Measurements from ENCODE around the gene MTAP. TPM values are rescaled to one million over a fixed set of nuclear protein-coding genes. Genes with fewer than 3 reads are reported as not detected.

Gene MTAP
- total RNA-seq, 2 experiments from 2014 or later: 59.6 to 77.0 TPM

DNA sequence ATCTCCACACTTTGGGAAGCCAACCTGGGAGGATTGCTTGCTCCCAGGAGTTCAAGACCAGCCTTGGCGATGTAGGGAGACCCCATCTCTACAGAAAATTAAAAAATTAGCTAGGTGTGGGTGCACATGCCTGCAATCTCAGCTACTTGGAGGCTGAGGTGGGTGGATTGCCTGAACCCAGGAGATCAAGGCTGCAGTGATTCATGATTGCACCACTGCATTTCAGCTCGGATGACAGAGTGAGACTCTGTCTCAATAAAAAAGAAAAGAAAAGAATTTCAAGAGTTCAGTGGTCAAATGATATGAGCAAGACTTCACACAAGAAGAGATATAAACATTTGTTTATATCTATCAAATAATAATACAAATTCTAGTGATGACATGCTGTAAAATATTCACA lies 23.0 kb upstream of the MTAP start:
- intact Hi-C loops (cut with DNase I, micrococcal nuclease): no loop called here
- POLR2A ChIA-PET: no interaction called here
- ATAC-seq (peak; percentile 44), DNase-seq (peak; percentile 9)
- Mint-ChIP-seq H3K4me3 (no peak overlapping the region), H3K4me1 (peaks cover 3% of the 10 kb centered on the region), H3K27me3 (no peaks in the 10 kb centered on the region), H3K36me3 (ENCODE audit: low read depth) (no peaks in the 10 kb centered on the region), H3K27ac (no peak overlapping the region), H3K9me3 (ENCODE audit: low read depth) (no peaks in the 10 kb centered on the region)
- CTCF ChIA-PET: interaction anchor here (0.6 to 2.2 kb wide), 3 partner anchors 7 to 71 kb away, joined by 3 to 10 read pairs (median 5); no protein-coding TSS in a partner anchor

DNA sequence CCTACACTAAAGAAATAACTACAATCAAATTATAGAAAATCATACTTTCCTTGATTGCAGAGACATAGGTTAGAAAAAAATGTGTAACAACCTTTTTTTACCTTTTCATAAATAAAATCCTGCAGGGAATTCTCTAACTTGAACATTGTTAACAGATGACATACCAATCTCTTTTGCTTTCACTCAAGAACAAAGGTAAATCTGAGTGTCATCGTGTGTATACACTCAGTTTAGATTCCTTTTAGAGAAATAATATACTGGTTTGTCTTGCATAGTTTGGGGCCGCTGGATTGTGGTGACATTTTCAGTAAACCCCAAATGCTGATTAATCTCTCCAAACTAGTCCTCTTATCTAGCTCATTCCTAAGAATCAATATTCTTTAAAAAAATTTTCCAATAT lies 20.8 kb upstream of the MTAP start:
- CTCF ChIA-PET: interaction anchor here (0.7 to 2.2 kb wide), 2 partner anchors 9 to 73 kb away, joined by 4 to 10 read pairs; no protein-coding TSS in a partner anchor
- intact Hi-C loops (cut with DNase I, micrococcal nuclease): loop anchor here in 1 of 2 experiments (10.0 kb wide), 1 partner anchor 227 kb away; no protein-coding TSS in a partner anchor
- Mint-ChIP-seq H3K27me3 (no peaks in the 10 kb centered on the region), H3K27ac (no peak overlapping the region), H3K4me1 (peaks cover 3% of the 10 kb centered on the region), H3K4me3 (no peak overlapping the region), H3K9me3 (ENCODE audit: low read depth) (no peaks in the 10 kb centered on the region), H3K36me3 (ENCODE audit: low read depth) (no peaks in the 10 kb centered on the region)
- DNase-seq (no peak), ATAC-seq (no peak)
- POLR2A ChIA-PET: no interaction called here

DNA sequence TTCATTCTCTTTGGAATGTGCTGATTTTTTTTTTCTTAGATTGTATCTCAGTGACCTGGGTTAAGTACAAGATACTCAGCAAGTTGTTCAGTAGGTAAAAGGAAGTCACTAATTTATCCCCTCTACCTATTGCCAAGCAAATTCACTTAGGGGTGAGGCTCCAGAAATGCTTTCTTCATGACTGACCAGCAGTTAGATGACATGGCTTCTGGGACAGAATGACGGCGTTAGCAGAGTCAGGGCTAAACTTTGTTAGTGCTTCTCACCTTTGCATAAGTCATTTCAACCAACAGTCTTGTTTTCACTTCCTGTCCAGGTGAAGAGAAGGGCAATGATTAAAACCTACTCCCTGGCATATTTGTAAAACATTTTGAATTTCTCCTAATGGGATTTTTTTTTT lies 20.2 kb upstream of the MTAP start:
- intact Hi-C loops (cut with DNase I, micrococcal nuclease): loop anchor here in 1 of 2 experiments (10.0 kb wide), 1 partner anchor 227 kb away; no protein-coding TSS in a partner anchor
- ATAC-seq: no peak
- Mint-ChIP-seq H3K4me3 (no peak overlapping the region), H3K9me3 (ENCODE audit: low read depth) (no peaks in the 10 kb centered on the region), H3K36me3 (ENCODE audit: low read depth) (no peaks in the 10 kb centered on the region), H3K27ac (no peak overlapping the region), H3K4me1 (peaks cover 3% of the 10 kb centered on the region), H3K27me3 (no peaks in the 10 kb centered on the region)
- CTCF ChIA-PET: interaction anchor here (2.3 kb wide), 1 partner anchor 316 kb away, joined by 7 read pairs; no protein-coding TSS in a partner anchor
- POLR2A ChIA-PET: no interaction called here
- DNase-seq: no peak

DNA sequence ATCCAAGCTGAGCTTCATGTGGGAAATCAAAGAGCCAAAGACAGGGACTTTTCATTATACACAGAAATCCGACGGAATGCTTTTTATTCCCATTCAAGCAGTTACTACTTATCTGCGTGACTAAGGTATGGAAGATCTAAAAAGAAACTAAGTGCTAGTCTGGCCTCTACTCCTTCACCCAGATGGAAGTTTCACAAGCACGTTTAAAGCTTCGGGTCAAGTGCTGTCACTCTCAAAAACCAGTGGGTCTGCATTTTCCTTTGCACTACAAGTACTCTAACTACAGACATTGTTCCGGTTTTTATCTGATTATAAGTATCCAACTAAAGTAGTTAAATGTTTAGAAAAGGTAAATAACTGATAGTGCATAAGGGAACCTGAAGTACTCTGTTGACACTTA lies 13.7 kb upstream of the MTAP start:
- Mint-ChIP-seq H3K27me3 (peaks cover 9% of the 10 kb centered on the region), H3K27ac (no peak overlapping the region), H3K4me1 (peaks cover 5% of the 10 kb centered on the region), H3K36me3 (ENCODE audit: low read depth) (no peaks in the 10 kb centered on the region), H3K4me3 (no peak overlapping the region), H3K9me3 (ENCODE audit: low read depth) (no peaks in the 10 kb centered on the region)
- ChIA-PET CTCF (interaction anchor here (0.6 to 3.6 kb wide), 24 partner anchors 8 to 594 kb away, joined by 3 to 40 read pairs (median 4); no protein-coding TSS in a partner anchor), POLR2A (no interaction called here)
- no peak for ATAC-seq
- no peak for DNase-seq
- intact Hi-C loops (cut with DNase I, micrococcal nuclease): loop anchor here (1.0 to 10.0 kb wide), 15 partner anchors 79 to 596 kb away; no protein-coding TSS in a partner anchor

DNA sequence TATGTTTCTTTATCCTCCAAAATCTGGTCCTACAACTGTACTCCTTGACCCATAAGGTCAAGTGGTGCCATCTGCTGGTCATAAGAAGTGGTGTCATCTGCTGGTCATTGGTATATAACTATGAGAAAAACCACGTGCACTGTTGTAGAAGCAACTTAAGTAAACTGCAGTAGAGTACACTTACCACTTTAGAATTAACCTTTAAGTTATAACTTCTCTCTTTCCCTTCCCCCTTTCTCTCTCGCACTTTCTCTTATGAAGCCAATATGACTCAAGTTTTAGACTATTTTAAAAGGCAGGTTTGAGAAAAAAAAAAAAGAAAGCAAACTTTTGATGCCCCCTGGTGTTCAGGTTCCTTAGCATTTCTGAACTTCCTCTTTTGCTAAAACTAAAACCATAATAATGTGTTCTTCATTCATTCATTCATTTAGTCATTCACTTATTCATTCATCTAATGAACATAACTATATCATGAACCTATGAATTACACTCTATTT lies 12.8 kb upstream of the MTAP start:
- Mint-ChIP-seq H3K4me1 (peaks cover 5% of the 10 kb centered on the region), H3K36me3 (ENCODE audit: low read depth) (no peaks in the 10 kb centered on the region), H3K27ac (peak overlapping the region; percentile 77), H3K9me3 (ENCODE audit: low read depth) (no peaks in the 10 kb centered on the region), H3K4me3 (peak overlapping the region; percentile 60), H3K27me3 (peaks cover 9% of the 10 kb centered on the region)
- intact Hi-C loops (cut with DNase I, micrococcal nuclease): loop anchor here (1.0 to 10.0 kb wide), 15 partner anchors 80 to 597 kb away; no protein-coding TSS in a partner anchor
- peak; percentile 67 for DNase-seq
- CTCF ChIA-PET: interaction anchor here (1.1 to 3.6 kb wide), 13 partner anchors 8 to 467 kb away, joined by 3 to 40 read pairs (median 6); no protein-coding TSS in a partner anchor
- ATAC-seq: peak; percentile 99
- POLR2A ChIA-PET: no interaction called here

DNA sequence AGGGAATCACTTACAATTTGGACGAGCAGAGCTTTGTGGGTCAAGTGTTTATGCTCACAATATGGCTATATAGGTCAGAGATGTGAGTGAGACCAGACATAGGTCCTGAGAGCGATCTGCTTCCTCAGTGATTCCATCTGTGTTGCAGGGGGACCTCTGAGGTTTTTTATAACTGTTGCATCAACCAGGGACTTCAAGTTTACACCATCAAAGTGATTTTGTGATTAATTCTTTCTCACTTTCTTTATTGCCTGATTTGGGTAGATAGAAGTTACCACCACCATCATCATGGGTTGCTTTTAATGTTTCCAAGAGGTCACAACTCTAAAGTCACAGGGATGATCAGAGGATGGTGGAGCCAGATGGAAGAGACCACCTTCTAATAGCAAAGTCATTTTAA lies 7.0 kb upstream of the MTAP start:
- ChIA-PET CTCF (interaction anchor here (0.5 to 1.6 kb wide), 4 partner anchors 17 to 469 kb away, joined by 3 to 4 read pairs (median 3); no protein-coding TSS in a partner anchor), POLR2A (no interaction called here)
- H3K27ac Mint-ChIP-seq: no peak overlapping the region
- DNase-seq: no peak
- no peaks in the 10 kb centered on the region for H3K9me3 Mint-ChIP-seq (ENCODE audit: low read depth)
- H3K27me3 Mint-ChIP-seq: peaks cover 24% of the 10 kb centered on the region
- intact Hi-C loops (cut with DNase I, micrococcal nuclease): no loop called here
- no peaks in the 10 kb centered on the region for H3K4me1 Mint-ChIP-seq
- H3K36me3 Mint-ChIP-seq (ENCODE audit: low read depth): no peaks in the 10 kb centered on the region
- peak; percentile 55 for ATAC-seq
- H3K4me3 Mint-ChIP-seq: no peak overlapping the region

DNA sequence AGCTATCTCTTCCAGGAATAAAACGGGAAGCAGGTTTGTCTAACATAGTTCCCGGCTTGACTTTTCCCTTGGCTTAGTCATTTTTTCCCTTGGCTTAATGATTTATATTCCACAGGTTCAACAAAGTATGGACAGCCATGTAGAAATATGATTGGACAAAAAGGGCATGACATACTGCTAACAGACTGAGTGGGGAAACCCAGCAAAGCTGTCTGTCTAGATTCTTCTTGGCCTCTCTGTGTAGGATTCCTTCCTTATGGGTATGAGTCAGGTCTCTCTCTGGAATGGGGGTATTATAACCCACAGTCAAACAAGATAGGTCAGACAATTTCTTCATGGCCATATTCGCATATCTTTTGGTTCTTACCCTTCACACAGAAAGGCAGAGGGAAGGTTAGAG lies 5.7 kb upstream of the MTAP start:
- intact Hi-C loops (cut with DNase I, micrococcal nuclease): no loop called here
- CTCF ChIA-PET: interaction anchor here (0.8 to 1.4 kb wide), 2 partner anchors 89 to 471 kb away, joined by 3 to 5 read pairs; no protein-coding TSS in a partner anchor
- DNase-seq: no peak
- no peak overlapping the region for H3K27ac Mint-ChIP-seq
- no peaks in the 10 kb centered on the region for H3K36me3 Mint-ChIP-seq (ENCODE audit: low read depth)
- peaks cover 20% of the 10 kb centered on the region for H3K27me3 Mint-ChIP-seq
- ATAC-seq: no peak
- H3K4me3 Mint-ChIP-seq: no peak overlapping the region
- H3K9me3 Mint-ChIP-seq (ENCODE audit: low read depth): no peaks in the 10 kb centered on the region
- POLR2A ChIA-PET: no interaction called here
- peaks cover 5% of the 10 kb centered on the region for H3K4me1 Mint-ChIP-seq

DNA sequence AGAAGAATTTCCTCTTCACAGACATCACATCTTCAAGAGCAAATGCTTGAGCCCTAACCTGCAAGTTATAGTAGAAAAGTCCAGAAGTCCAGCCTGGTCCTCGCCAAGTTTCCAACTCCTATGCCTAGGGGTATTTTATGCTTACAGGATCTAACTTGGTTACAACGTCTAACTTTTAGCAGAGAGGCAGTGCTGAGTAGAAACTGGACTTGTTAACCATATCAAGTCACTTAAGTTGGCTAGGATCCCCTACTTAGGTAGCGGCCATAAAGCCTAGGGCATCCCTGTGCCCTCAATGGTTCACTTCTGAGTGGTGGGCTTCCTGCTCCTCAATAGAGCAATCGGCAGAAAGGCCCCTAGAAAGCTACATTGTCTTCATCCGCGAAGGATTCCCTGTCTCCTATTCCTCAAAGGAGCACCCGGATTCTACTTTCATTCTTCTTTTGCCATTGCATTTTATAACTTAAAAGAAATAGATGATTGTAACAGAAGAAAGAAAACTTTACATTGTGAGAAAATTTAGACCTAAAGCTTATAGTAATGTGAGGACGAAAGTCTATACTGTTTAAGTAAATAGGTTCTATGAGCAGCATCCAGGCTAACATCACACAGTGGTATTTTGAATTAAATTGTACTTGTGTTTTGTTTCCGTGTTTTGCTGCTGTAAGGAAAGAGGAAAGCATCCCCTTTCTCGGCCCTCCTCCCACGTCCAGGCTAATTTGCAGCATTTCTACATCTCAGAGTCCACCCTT lies 1.3 kb upstream of the MTAP start:
- no peak for DNase-seq
- POLR2A ChIA-PET: no interaction called here
- Mint-ChIP-seq H3K27ac (peak overlapping the region; percentile 87), H3K4me1 (peaks cover 31% of the 10 kb centered on the region), H3K36me3 (ENCODE audit: low read depth) (peaks cover 27% of the 10 kb centered on the region), H3K9me3 (ENCODE audit: low read depth) (no peaks in the 10 kb centered on the region), H3K27me3 (peaks cover 17% of the 10 kb centered on the region), H3K4me3 (peak overlapping the region; percentile 99)
- intact Hi-C loops (cut with DNase I, micrococcal nuclease): loop anchor here in 1 of 2 experiments (5.0 kb wide), 1 partner anchor 469 kb away; no protein-coding TSS in a partner anchor
- CTCF ChIA-PET: interaction anchor here (0.5 to 2.0 kb wide), 3 partner anchors 12 to 482 kb away, joined by 3 to 6 read pairs (median 4); no protein-coding TSS in a partner anchor
- ATAC-seq: no peak

DNA sequence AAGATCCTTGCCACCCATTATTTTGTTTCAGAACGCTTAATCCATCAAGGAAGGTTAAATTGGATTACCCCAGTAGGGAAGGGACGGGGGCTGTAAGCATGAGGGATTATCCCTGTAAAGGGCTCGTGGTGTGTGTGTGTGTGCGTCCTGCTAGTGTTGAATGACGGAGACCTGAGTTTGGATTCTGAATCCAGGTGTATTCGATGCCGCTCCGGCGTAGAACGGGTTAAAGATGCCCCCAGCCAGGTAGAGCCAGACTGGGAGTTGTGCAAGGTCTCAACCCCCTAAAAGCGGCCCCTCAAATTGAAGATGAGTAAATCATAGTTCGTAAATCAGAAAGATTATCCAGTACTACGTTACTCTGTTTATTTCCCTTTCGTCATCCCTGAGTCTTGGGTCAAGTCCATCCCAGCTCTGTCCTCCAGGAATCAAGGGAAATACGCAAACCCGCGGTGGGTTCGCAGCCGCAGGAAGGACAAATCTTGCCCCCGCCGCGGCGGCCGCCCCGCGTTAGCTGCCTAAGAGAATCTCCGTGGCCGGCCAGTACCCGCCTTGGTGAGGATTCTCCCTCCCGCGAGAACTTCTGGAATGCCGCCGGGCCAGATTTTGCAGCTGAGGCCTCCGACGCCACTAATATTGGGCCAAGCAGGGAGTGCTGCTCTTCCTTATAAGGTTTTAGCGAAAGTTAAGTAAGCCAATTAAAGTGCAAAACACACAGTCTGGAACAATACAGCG lies 586 bp upstream of the MTAP start:
- Mint-ChIP-seq H3K4me1 (peaks cover 36% of the 10 kb centered on the region), H3K27ac (peak overlapping the region; percentile 87), H3K27me3 (peaks cover 11% of the 10 kb centered on the region), H3K36me3 (ENCODE audit: low read depth) (peaks cover 32% of the 10 kb centered on the region), H3K9me3 (ENCODE audit: low read depth) (no peaks in the 10 kb centered on the region), H3K4me3 (peak overlapping the region; percentile 99)
- intact Hi-C loops (cut with DNase I, micrococcal nuclease): loop anchor here (2.0 to 5.0 kb wide), 3 partner anchors 41 to 470 kb away; partner anchors contain the start of gene KLHL9 (in 1 of the 2)
- ChIA-PET CTCF (interaction anchor here (0.5 to 2.2 kb wide), 4 partner anchors 11 to 483 kb away, joined by 3 to 11 read pairs (median 4); no protein-coding TSS in a partner anchor), POLR2A (interaction anchor here (1.0 kb wide), 1 partner anchor 278 kb away, joined by 3 read pairs; no protein-coding TSS in a partner anchor)
- ATAC-seq (peak; percentile 11), DNase-seq (peak; percentile 45)

DNA sequence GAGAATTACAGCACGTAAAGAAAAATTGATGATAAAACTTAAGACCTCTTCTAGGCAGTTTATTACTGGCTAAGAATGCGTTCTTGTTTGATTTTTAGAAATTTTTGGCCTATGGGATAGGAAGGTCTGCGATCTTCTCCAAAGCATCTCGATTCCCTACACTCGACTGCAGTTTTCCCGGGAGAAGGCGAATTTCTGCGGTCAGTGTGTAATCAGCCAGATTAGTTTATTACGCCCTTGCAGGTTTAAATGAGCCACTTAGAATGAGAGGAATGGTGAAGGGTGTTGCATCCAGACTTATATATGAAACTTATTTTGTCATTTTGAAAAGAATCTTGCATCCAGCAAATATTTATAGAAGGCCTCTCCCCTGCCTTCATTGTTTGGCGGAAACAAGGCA lies 1.2 kb downstream of the MTAP start:
- peaks cover 49% of the 10 kb centered on the region for H3K4me1 Mint-ChIP-seq
- CTCF ChIA-PET: interaction anchor here (1.1 to 2.2 kb wide), 2 partner anchors 10 to 180 kb away, joined by 3 to 11 read pairs; no protein-coding TSS in a partner anchor
- H3K27ac Mint-ChIP-seq: peak overlapping the region; percentile 99
- no peak for ATAC-seq
- no peaks in the 10 kb centered on the region for H3K9me3 Mint-ChIP-seq (ENCODE audit: low read depth)
- peak overlapping the region; percentile 99 for H3K4me3 Mint-ChIP-seq
- H3K27me3 Mint-ChIP-seq: peaks cover 5% of the 10 kb centered on the region
- intact Hi-C loops (cut with DNase I, micrococcal nuclease): loop anchor here (2.0 to 5.0 kb wide), 3 partner anchors 43 to 471 kb away; partner anchors contain the start of gene KLHL9 (in 1 of the 2)
- peaks cover 40% of the 10 kb centered on the region for H3K36me3 Mint-ChIP-seq (ENCODE audit: low read depth)
- POLR2A ChIA-PET: interaction anchor here (0.7 kb wide), 1 partner anchor 1043 kb away, joined by 3 read pairs; no protein-coding TSS in a partner anchor
- no peak for DNase-seq

Measured in activated CD4-positive, alpha-beta T cell treated with anti-CD3 and anti-CD28 coated beads for 36 hours (primary cell).